Immature natural killer cell (primary cell): ENCODE measurements around the gene METAP1D. TPM values are rescaled to one million over a fixed set of nuclear protein-coding genes. Genes with fewer than 3 reads are reported as not detected.
"Not testable (repeated sequence)": the region's sequence is repeated elsewhere in the genome, so short reads cannot be mapped to it uniquely, and the experiment has no call there.

Experiments
- DNase-seq, 3 donors: peaks; one replicate each; pipeline ENCODE4 v3.0.0; 2022; ENCODE audit warnings: mixed read lengths in 1 of 3
- H3K27ac Mint-ChIP-seq, 6 donors: one replicate each; pipeline ENCODE4 v1.8.0; 2020; ENCODE audit warnings: mixed read lengths in 6 of 6, mild to moderate bottlenecking in 5 of 6, inconsistent platforms in 4 of 6, moderate library complexity in 3 of 6
- H3K27me3 Mint-ChIP-seq, 3 donors: one replicate each; pipeline ENCODE4 v1.8.0; 2020 to 2021; ENCODE audit warnings: low read depth in 3 of 3, mild to moderate bottlenecking in 3 of 3, mixed read lengths in 3 of 3, moderate library complexity in 3 of 3, inconsistent platforms in 1 of 3
- H3K36me3 Mint-ChIP-seq, 3 donors: one replicate each; pipeline ENCODE4 v1.8.0; 2020; ENCODE audit warnings: mixed read lengths in 3 of 3, inconsistent platforms in 2 of 3, mild to moderate bottlenecking in 2 of 3
- H3K4me1 Mint-ChIP-seq, 2 donors: one replicate each; pipeline ENCODE4 v1.8.0; 2020; ENCODE audit warnings: inconsistent platforms in 2 of 2, mild to moderate bottlenecking in 2 of 2, mixed read lengths in 2 of 2, moderate library complexity in 1 of 2
- H3K4me3 Mint-ChIP-seq, 5 donors: one replicate each; pipeline ENCODE4 v1.8.0; 2020; ENCODE audit warnings: mild to moderate bottlenecking in 5 of 5, mixed read lengths in 5 of 5, inconsistent platforms in 3 of 5, moderate library complexity in 3 of 5
- H3K9me3 Mint-ChIP-seq, 6 donors: one replicate each; pipeline ENCODE4 v1.8.0; 2020; ENCODE audit warnings: mild to moderate bottlenecking in 6 of 6, mixed read lengths in 6 of 6, inconsistent platforms in 4 of 6, moderate library complexity in 3 of 6
- polyA plus RNA-seq, 3 donors: library from polyadenylated mRNA; unstranded; fragments of 300-500 nt; fragmentation: Illumina TruSeq; gene quantifications; one replicate each; pipeline ENCODE4 v1.2.3, GENCODE V29; 2021

Gene METAP1D
- polyA plus RNA-seq, 3 donors from 2014 or later = 0.46 to 2.2 TPM; not detected in 1

DNA sequence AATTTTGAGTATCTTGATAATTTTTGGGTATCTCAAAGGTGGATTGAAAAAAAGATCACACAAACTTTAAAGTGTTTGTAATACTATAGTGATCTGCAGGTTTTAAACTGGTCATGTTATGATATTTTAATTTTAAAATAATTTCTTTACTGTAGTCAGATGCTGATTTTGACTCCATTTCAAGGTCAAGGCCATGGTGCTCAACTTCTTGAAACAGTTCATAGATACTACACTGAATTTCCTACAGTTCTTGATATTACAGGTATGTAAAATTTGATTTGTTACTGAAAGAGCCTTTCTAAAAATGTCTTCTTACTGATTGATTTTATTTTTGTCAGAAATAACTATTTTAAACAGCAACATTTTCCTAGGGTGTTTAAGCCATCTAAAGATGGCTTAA, 33.1 kb upstream of the METAP1D start:
- H3K4me1 Mint-ChIP-seq = peaks cover 3 to 6% of the 10 kb centered on the region in 2 donors
- no peak overlapping the region for H3K27ac Mint-ChIP-seq
- no peaks in the 10 kb centered on the region for H3K27me3 Mint-ChIP-seq
- no peak for DNase-seq
- no peaks in the 10 kb centered on the region for H3K9me3 Mint-ChIP-seq
- H3K36me3 Mint-ChIP-seq = peaks cover 8 to 28% (median 16%) of the 10 kb centered on the region in 3 donors
- no peak overlapping the region for H3K4me3 Mint-ChIP-seq

DNA sequence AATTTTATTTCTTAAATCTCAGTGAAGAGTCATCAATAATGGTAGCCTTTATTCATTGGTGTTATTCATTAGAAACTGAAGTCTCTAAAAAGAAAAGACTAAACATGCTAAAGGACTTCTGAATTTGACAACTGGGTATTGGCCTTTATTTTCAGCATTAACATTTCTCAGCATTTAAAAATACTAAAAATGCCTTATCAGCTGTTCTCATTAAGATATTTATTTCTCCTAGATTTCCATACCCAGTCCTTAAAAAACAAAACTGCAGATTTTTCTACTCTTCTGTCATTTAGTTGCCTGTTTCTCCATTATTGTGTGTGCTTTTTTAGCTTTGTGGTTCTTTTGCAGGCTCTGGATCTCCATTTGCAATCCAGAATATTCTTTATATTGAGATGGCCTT, 31.2 kb upstream of the METAP1D start:
- peak overlapping the region in 2 of 6 donors; percentile 28 to 78 for H3K27ac Mint-ChIP-seq
- H3K4me3 Mint-ChIP-seq = no peak overlapping the region
- H3K36me3 Mint-ChIP-seq = peaks cover 8 to 35% (median 20%) of the 10 kb centered on the region in 3 donors
- no peak for DNase-seq
- no peaks in the 10 kb centered on the region for H3K27me3 Mint-ChIP-seq
- H3K4me1 Mint-ChIP-seq = peaks cover 0 to under 1% of the 10 kb centered on the region in 2 donors
- no peaks in the 10 kb centered on the region for H3K9me3 Mint-ChIP-seq

DNA sequence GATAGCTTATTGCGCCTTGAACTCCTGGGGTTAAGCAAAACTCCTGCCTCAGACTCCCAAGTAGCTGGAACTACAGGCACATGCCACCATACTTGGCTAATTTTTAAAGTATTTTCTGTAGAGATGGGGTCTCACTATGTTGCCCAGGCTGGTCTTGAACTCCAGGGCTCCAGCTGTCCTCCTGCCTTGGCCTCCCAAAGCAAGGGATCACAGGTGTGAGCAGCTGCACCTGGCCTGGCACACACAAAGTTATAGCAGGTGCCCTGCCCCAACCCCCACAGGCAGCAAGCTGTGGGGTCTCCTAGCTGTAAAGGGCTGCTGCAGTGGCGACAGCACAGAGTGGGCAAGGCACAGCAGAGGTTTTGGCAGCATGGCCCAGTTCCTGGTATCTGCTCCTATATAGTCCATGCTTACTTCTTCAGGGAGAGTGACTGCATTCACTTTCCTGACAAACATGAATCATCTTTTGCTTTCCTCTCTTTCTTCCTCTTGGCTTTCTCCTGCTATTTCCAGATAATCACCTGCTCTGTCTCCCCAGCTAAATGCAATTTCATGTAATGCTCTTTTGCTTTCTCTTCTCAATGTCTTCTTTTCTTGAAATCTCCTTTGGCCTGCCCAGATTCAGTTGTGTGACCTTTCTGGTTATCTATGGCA, 27.3 kb upstream of the METAP1D start:
- H3K27me3 Mint-ChIP-seq = no peaks in the 10 kb centered on the region
- peaks cover 12 to 29% (median 12%) of the 10 kb centered on the region in 3 donors for H3K36me3 Mint-ChIP-seq
- no peak overlapping the region for H3K4me3 Mint-ChIP-seq

DNA sequence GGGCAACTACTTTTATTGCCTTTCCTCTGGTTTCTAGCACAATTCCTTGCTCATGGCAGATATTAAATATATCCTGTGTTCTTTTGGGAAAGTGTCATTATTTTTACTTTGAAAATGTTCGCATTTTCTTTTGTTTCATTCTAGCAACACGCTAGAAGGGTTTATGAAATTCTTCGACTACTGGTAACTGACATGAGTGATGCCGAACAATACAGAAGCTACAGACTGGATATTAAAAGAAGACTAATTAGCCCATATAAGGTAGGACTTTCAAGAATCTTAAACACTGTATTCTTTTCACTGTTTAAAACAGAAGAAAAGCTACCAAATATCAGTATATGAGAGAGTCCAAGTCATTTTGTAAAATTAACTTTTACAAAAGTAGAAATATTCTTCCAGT, 20.6 kb upstream of the METAP1D start:
- no peak overlapping the region for H3K4me3 Mint-ChIP-seq
- H3K4me1 Mint-ChIP-seq = no peaks in the 10 kb centered on the region
- H3K27ac Mint-ChIP-seq = peak overlapping the region in 1 of 6 donors; percentile 42
- no peak for DNase-seq
- peaks cover 33 to 43% (median 41%) of the 10 kb centered on the region in 3 donors for H3K36me3 Mint-ChIP-seq
- H3K27me3 Mint-ChIP-seq = no peaks in the 10 kb centered on the region
- no peaks in the 10 kb centered on the region for H3K9me3 Mint-ChIP-seq

More for the DNA sequence above, 27.3 kb upstream of the METAP1D start:
- DNase-seq = no peak
- no peaks in the 10 kb centered on the region for H3K4me1 Mint-ChIP-seq
- no peaks in the 10 kb centered on the region for H3K9me3 Mint-ChIP-seq
- H3K27ac Mint-ChIP-seq = peak overlapping the region in 2 of 6 donors; percentile 0 to 2

DNA sequence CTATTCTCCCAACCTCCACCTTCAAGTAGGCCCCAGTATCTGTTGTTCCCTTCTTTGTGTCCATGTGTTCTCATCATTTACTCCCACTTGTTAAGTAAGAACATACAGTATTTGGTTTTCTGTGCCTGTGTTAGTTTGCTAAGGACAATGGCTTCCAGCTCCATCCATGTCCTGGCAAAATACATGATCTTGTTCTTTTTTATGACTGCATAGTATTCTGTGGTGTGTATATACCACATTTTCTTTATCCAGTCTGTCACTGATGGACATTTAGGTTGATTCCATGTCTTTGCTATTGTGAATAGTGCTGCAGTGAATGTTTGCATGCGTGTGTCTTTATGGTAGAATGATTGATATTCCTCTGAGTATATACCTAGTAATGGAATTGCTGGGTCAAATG, 15.8 kb upstream of the METAP1D start:
- peaks cover 16 to 36% (median 26%) of the 10 kb centered on the region in 3 donors for H3K36me3 Mint-ChIP-seq
- not testable (repeated sequence) for H3K9me3 Mint-ChIP-seq, H3K4me1 Mint-ChIP-seq, H3K27me3 Mint-ChIP-seq, H3K27ac Mint-ChIP-seq, DNase-seq, H3K4me3 Mint-ChIP-seq

DNA sequence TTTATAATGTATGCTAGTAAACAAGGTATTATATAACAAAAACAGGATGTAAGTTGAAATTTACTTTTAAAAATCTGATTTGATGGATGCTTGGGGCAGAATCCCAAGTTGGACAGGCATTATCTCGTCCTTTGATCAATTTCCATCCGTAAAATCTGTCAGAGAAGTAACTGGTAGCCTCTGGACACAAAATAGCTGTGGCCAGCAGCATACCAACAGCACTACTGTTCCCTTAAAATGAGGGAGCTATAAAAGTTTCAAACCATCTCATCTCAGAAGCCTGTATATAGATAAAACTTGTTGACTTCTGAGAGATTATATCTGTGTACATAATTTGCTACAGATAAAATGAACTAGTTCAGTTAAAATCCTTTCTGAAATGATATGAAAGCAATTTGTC, 14.7 kb upstream of the METAP1D start:
- Mint-ChIP-seq H3K36me3 (peaks cover 16 to 29% (median 16%) of the 10 kb centered on the region in 3 donors), H3K4me1 (no peaks in the 10 kb centered on the region), H3K27me3 (no peaks in the 10 kb centered on the region), H3K9me3 (no peaks in the 10 kb centered on the region), H3K27ac (no peak overlapping the region), H3K4me3 (no peak overlapping the region)
- DNase-seq = no peak

DNA sequence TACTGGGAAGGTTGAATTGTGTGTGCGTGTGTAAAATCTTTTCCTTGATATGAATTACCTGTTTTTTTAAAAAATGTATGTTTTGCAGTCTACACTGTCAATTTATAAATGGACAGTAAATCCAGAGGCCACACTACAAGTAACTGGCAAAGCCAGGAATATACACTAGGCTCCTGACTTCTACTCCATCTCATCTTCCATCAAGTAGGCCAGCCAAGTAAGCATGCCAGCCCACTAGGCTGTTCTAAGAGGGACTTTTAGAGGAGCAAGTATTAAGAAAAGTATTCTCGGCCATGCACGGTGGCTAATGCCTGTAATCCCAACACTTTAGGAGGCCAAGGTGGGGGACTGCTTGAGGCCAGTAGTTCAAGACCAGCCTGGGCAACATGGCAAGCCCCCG, 13.0 kb upstream of the METAP1D start:
- H3K27ac Mint-ChIP-seq = no peak overlapping the region
- no peaks in the 10 kb centered on the region for H3K27me3 Mint-ChIP-seq
- peaks cover 16 to 26% (median 16%) of the 10 kb centered on the region in 3 donors for H3K36me3 Mint-ChIP-seq
- no peaks in the 10 kb centered on the region for H3K4me1 Mint-ChIP-seq
- DNase-seq = no peak
- H3K4me3 Mint-ChIP-seq = no peak overlapping the region
- H3K9me3 Mint-ChIP-seq = no peaks in the 10 kb centered on the region

DNA sequence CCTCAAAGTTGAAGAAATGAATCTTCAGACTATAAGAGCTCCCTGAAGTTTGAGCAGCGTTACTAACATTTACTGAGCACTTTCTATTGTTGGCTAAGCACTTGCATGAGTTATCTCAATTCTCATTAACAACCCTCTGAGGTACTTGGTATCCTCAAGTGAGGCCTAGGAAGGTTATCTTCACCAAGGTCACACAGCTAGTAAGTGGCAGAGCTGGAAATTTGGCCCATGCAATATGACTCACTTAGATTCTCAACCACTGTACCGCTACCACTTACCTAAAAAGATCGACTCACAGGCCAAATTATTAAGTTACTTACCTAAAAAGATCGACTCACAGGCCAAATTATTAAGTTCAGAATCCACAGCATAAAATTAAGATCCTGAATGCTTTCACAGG, 8.7 kb upstream of the METAP1D start:
- H3K9me3 Mint-ChIP-seq = no peaks in the 10 kb centered on the region
- no peak overlapping the region for H3K4me3 Mint-ChIP-seq
- H3K27ac Mint-ChIP-seq = no peak overlapping the region
- H3K4me1 Mint-ChIP-seq = no peaks in the 10 kb centered on the region
- H3K27me3 Mint-ChIP-seq = peaks cover 2 to 4% (median 3%) of the 10 kb centered on the region in 3 donors
- H3K36me3 Mint-ChIP-seq = peaks cover 0 to under 1% (median 0%) of the 10 kb centered on the region in 3 donors
- DNase-seq = no peak

DNA sequence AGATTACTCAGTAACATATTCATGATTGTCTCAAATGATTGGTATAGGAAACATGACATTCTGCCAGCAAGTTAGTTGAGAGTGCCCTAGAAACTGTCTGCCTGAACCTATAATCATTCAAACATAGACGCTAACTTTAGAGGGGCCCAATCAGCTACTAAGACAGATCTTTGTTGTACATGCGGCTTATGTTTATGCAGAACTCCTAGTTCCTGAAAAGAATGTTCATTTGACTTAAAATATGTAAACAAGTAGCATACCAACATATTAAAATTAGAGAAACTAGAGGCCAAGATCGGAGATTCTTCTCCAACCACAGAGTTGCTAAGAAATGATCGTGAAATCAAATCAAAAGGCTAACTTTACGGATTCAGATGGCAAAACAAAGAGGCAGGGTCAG, 4.2 kb upstream of the METAP1D start:
- H3K27me3 Mint-ChIP-seq = peaks cover 5 to 13% (median 5%) of the 10 kb centered on the region in 3 donors
- no peak for DNase-seq
- peaks cover 12 to 17% of the 10 kb centered on the region in 2 donors for H3K4me1 Mint-ChIP-seq
- H3K36me3 Mint-ChIP-seq = no peaks in the 10 kb centered on the region
- no peak overlapping the region for H3K4me3 Mint-ChIP-seq
- H3K9me3 Mint-ChIP-seq = no peaks in the 10 kb centered on the region
- H3K27ac Mint-ChIP-seq = no peak overlapping the region

DNA sequence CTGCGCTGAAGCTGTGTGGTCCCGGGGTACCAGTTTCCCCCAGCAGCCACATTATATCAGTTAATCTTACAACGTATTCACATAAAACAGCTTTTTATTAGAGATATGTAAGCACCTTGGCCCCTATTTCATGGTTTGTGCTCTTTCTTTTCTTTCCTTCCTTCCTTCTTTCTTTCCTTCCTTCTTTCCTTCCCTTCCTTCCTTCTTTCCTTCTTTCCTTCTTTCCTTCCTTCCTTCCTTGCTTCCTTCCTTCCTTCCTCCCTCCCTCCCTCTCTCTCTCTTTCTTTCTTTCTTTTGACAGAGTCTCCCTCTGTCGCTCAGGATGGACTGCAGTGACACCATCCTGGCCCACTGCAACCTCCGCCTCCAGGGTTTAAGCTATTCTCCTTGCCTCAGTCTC, 3.7 kb upstream of the METAP1D start:
- peaks cover 5 to 13% (median 5%) of the 10 kb centered on the region in 3 donors for H3K27me3 Mint-ChIP-seq
- H3K4me3 Mint-ChIP-seq = no peak overlapping the region
- DNase-seq = no peak
- no peaks in the 10 kb centered on the region for H3K9me3 Mint-ChIP-seq
- no peak overlapping the region for H3K27ac Mint-ChIP-seq
- no peaks in the 10 kb centered on the region for H3K36me3 Mint-ChIP-seq
- H3K4me1 Mint-ChIP-seq = peaks cover 12 to 18% of the 10 kb centered on the region in 2 donors

DNA sequence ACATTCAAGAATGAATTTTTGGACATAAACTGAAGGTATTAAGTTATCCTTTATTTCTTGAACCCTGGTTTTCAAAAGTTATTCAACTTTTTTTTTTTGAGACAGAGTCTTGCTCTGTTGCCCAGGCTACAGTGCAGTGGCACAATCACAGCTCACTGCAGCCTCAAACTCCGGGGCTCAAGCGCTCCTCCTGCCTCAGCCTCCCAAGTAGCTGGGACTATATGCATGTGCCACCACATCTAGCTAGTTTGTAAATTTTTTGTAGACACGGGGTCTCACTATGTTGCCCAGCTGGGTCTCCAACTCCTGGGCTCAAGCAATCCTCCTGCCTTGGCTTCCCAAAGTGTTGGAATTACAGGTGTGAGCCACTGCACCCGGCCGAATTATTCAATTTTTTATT, 2.7 kb upstream of the METAP1D start:
- Mint-ChIP-seq H3K4me1 (peaks cover 12 to 18% of the 10 kb centered on the region in 2 donors), H3K27me3 (peaks cover 5 to 13% (median 5%) of the 10 kb centered on the region in 3 donors)
- not testable (repeated sequence) for DNase-seq, H3K36me3 Mint-ChIP-seq, H3K9me3 Mint-ChIP-seq, H3K4me3 Mint-ChIP-seq, H3K27ac Mint-ChIP-seq

DNA sequence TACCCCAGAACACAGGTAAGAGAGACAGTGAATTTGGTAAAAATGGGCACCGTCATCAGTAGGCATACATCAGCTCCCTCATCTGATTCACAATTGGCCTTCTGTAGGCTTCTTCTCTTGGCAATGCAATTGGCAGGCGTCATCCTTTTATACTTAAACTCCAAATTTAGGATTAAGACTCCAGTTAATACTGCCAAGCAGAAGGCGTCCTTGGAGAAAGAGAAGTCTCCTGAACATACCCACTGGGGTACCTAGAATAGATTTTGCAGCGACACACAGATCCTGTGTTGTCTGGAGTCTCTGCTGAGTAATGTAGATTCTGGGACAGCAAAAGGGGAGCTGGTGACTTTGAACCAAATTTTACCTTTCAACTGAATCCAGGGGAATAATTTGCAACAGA, 592 bp upstream of the METAP1D start:
- Mint-ChIP-seq H3K27me3 (peaks cover 5 to 10% (median 5%) of the 10 kb centered on the region in 3 donors), H3K36me3 (no peaks in the 10 kb centered on the region), H3K4me3 (peak overlapping the region; percentile 77 to 96 (median 85)), H3K4me1 (peaks cover 12 to 18% of the 10 kb centered on the region in 2 donors), H3K27ac (peak overlapping the region in 4 of 6 donors; percentile 34 to 73 (median 70)), H3K9me3 (no peaks in the 10 kb centered on the region)
- DNase-seq = no peak

DNA sequence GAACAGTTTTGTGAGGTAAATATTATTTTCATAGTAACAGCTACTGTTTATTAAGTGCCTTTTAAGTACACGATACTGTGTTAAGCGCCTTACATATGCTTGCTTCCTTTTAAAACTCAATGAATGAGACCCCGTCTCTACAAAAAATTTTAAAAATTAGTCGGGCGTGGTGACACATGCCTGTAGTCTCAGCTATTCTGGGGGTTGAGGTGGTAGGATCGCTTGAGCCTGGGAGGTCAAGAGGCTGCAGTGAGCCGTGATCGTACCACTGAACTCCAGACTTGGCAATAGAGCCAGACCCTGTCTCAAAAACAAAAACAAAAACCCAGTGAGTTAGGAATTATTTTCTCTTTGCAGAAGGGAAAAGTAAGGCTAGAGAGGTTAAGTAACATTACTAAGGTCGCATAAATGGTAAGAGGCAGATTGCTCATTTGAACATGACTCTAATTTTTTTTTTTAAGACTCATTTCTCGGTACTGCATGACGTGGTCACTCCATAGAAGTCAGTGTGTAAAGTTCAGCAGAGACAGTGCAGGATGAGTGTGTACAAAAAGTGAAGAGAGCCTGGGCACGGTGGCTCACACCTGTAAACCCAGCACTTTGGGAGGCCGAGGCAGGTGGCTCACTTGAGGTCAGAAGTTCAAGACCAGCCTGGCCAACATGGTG, 1.1 kb downstream of the METAP1D start:
- DNase-seq = no peak
- H3K36me3 Mint-ChIP-seq = no peaks in the 10 kb centered on the region
- peaks cover 2 to 10% (median 5%) of the 10 kb centered on the region in 3 donors for H3K27me3 Mint-ChIP-seq
- H3K4me3 Mint-ChIP-seq = peak overlapping the region; percentile 88 to 96 (median 92)
- peaks cover 12 to 18% of the 10 kb centered on the region in 2 donors for H3K4me1 Mint-ChIP-seq
- no peaks in the 10 kb centered on the region for H3K9me3 Mint-ChIP-seq
- H3K27ac Mint-ChIP-seq = peak overlapping the region in 4 of 6 donors; percentile 49 to 77 (median 68)

DNA sequence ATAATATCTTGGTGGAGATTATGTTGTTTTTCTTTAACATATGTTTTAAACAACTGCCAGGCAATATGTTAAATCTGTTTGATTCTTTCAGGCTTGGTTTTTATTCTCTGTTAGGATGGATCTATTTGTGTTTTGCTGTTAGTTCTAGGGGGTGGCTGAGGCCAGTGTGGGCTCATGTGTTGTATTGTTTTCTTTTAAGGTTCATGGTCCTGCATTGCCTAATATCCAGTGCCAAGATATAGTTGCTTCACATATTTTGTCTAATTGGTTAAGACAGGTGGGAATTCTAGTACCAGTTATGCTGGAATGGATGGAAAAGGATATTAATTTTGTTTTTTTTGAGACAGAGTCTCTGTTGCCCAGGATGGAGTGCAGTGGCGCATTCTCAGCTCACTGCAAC, 7.6 kb downstream of the METAP1D start:
- DNase-seq = no peak
- peaks cover 0 to 2% (median 0%) of the 10 kb centered on the region in 3 donors for H3K27me3 Mint-ChIP-seq
- peaks cover 0 to 5% (median 4%) of the 10 kb centered on the region in 3 donors for H3K36me3 Mint-ChIP-seq
- no peaks in the 10 kb centered on the region for H3K9me3 Mint-ChIP-seq
- no peak overlapping the region for H3K27ac Mint-ChIP-seq
- peaks cover 20 to 24% of the 10 kb centered on the region in 2 donors for H3K4me1 Mint-ChIP-seq
- no peak overlapping the region for H3K4me3 Mint-ChIP-seq
